SK-N-SH treated with all-trans-retinoic acid at 6 μM for 48 hours (cell line): Measurements from ENCODE around the gene DCUN1D2.
"Not testable (repeated sequence)": the region's sequence is repeated elsewhere in the genome, so short reads cannot be mapped to it uniquely, and the experiment has no call there.

Experiments used
- ATAC-seq: fragments of 200-7000 bp; cut with Tn5 transposase; 3 replicates; pipeline ENCODE4 v1.9.1; 2020; ENCODE audit warnings: mild to moderate bottlenecking, moderate library complexity
- ESRRG ChIP-seq: fragments of 250-450 bp; sonication (Bioruptor Pico); IDR thresholded peaks from 2 replicates; pipeline ENCODE4 v1.6.1; 2021; ENCODE audit warnings: mild to moderate bottlenecking
- ISL1 ChIP-seq: fragments of 250-450 bp; sonication (Bioruptor Pico); IDR thresholded peaks from 2 replicates; pipeline ENCODE4 v2.1.2; 2022; ENCODE audit warnings: mild to moderate bottlenecking, moderate library complexity
- OSR1 ChIP-seq: fragments of 250-450 bp; sonication (Bioruptor Pico); IDR thresholded peaks from 2 replicates; pipeline ENCODE4 v1.8.0; 2022; ENCODE audit warnings: moderate library complexity, mild to moderate bottlenecking, inconsistent platforms
- PPARA ChIP-seq: fragments of 250-450 bp; sonication (Bioruptor Pico); IDR thresholded peaks from 2 replicates; pipeline ENCODE4 v1.5.0; 2020; ENCODE audit warnings: mild to moderate bottlenecking, borderline replicate concordance
- RARB ChIP-seq: fragments of 250-450 bp; sonication (Bioruptor Pico); IDR thresholded peaks from 2 replicates; pipeline ENCODE4 v1.8.0; 2021; ENCODE audit warnings: mild to moderate bottlenecking, moderate library complexity
- SNAI2 ChIP-seq: fragments of 250-450 bp; sonication (Bioruptor Pico); IDR thresholded peaks from 2 replicates; pipeline ENCODE4 v1.5.0; 2020; ENCODE audit warnings: mild to moderate bottlenecking, moderate library complexity
- TCF4 ChIP-seq: fragments of 250-450 bp; sonication (Bioruptor Pico); IDR thresholded peaks from 2 replicates; pipeline ENCODE4 v1.8.0; 2021; ENCODE audit warnings: mild to moderate bottlenecking, moderate library complexity, borderline replicate concordance
- ZC3H10 ChIP-seq: fragments of 250-450 bp; sonication (Bioruptor Pico); IDR thresholded peaks from 2 replicates; pipeline ENCODE4 v1.5.1; 2021; ENCODE audit warnings: mild to moderate bottlenecking, moderate library complexity
- ZFP3 ChIP-seq: fragments of 250-450 bp; sonication (Bioruptor Pico); IDR thresholded peaks from 2 replicates; pipeline ENCODE4 v1.5.0; 2020; ENCODE audit warnings: mild to moderate bottlenecking, moderate library complexity
- ZFP30 ChIP-seq: fragments of 450-650 bp; formaldehyde crosslinking; IDR thresholded peaks from 2 replicates; pipeline ENCODE4 v1.5.0; 2022; ENCODE audit warnings: mild to moderate bottlenecking, moderate library complexity
- ZNF565 ChIP-seq: fragments of 450-650 bp; formaldehyde crosslinking; conservative IDR thresholded peaks from 2 replicates; pipeline ENCODE4 v1.5.0; 2020; ENCODE audit warnings: low read depth, mild to moderate bottlenecking, moderate library complexity
- ZNF70 ChIP-seq: fragments of 450-650 bp; formaldehyde crosslinking; IDR thresholded peaks from 2 replicates; pipeline ENCODE4 v1.5.0; 2020; ENCODE audit warnings: mild to moderate bottlenecking, moderate library complexity
- TF ChIP-seq, protein P1 (sequence below): fragments of 250-450 bp; sonication (Bioruptor Pico); IDR thresholded peaks from 2 replicates; pipeline ENCODE4 v1.5.1; 2021; ENCODE audit warnings: mild to moderate bottlenecking, moderate library complexity
- TF ChIP-seq, protein P2 (sequence below): fragments of 250-450 bp; sonication (Bioruptor Pico); IDR thresholded peaks from 2 replicates; pipeline ENCODE4 v1.8.0; 2020; ENCODE audit warnings: mild to moderate bottlenecking, moderate library complexity, borderline replicate concordance
- TF ChIP-seq, protein P3 (sequence below): fragments of 250-450 bp; sonication (Bioruptor Pico); IDR thresholded peaks from 2 replicates; pipeline ENCODE4 v1.5.1; 2020; ENCODE audit warnings: low read depth, mild to moderate bottlenecking, moderate library complexity

Gene DCUN1D2

DNA sequence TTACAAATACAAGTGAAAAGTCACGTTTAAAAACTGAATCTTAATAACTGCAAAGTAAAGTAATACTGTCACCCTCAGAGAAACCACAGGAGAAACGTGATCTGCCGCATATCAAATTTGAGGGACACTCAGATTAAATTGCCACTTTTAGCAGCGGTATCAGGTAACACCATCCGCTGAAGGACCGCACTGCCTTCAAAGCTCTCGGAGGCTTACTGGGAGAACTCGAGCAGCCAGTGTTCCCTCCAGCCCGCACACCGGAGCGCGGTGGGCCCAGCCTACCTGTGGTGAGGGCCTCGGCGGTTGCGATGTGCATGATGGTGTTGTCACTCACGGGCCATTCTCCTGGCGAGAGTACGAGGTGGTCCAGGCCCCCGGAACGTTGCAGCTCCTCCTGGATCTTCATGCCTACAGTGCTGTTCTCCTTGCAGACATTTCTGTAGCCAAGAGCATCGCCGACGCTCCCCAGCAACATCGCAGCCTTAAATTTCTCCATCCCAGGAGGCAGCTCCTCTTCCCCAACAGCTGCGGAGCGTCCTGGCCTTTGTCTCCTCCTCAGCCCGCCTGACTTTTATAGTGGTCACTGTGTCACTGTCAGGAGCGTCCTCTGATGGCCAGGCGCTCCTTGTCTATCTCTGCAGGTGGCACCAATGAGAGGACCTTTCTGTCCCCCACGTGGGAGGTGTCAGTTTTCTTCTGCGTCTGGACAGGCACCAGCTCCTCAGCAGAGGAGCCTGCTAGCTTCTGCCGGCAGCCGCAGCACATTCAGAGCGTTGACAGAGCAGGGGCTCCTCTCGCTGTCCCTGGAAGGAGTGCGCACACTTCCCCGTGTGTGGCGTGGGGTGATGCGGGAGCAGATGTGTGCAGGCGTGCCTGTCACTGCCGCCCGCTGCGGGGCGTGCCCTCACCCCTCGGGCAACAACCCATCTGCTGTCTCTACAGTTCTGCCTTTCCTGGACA, 37.3 kb downstream of the DCUN1D2 start, which contains the start of gene ADPRHL1:
TSS of gene ADPRHL1 (minus strand) at position 547 of the 960 bp plus-strand sequence. CDS start at position 496, 51 bp downstream.
- TF ChIP-seq, protein P1, sequence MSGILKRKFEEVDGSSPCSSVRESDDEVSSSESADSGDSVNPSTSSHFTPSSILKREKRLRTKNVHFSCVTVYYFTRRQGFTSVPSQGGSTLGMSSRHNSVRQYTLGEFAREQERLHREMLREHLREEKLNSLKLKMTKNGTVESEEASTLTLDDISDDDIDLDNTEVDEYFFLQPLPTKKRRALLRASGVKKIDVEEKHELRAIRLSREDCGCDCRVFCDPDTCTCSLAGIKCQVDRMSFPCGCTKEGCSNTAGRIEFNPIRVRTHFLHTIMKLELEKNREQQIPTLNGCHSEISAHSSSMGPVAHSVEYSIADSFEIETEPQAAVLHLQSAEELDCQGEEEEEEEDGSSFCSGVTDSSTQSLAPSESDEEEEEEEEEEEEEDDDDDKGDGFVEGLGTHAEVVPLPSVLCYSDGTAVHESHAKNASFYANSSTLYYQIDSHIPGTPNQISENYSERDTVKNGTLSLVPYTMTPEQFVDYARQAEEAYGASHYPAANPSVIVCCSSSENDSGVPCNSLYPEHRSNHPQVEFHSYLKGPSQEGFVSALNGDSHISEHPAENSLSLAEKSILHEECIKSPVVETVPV: no peak
- TF ChIP-seq, protein P2, sequence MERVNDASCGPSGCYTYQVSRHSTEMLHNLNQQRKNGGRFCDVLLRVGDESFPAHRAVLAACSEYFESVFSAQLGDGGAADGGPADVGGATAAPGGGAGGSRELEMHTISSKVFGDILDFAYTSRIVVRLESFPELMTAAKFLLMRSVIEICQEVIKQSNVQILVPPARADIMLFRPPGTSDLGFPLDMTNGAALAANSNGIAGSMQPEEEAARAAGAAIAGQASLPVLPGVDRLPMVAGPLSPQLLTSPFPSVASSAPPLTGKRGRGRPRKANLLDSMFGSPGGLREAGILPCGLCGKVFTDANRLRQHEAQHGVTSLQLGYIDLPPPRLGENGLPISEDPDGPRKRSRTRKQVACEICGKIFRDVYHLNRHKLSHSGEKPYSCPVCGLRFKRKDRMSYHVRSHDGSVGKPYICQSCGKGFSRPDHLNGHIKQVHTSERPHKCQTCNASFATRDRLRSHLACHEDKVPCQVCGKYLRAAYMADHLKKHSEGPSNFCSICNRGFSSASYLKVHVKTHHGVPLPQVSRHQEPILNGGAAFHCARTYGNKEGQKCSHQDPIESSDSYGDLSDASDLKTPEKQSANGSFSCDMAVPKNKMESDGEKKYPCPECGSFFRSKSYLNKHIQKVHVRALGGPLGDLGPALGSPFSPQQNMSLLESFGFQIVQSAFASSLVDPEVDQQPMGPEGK (CRISPR knock-in tag): no peak
- no peak for TF ChIP-seq OSR1 (CRISPR knock-in tag)
- TF ChIP-seq ZFP30 (CRISPR knock-in tag): no peak
- no peak for TF ChIP-seq ZFP3 (CRISPR knock-in tag)
- no peak for TF ChIP-seq ISL1
- TF ChIP-seq, protein P3, sequence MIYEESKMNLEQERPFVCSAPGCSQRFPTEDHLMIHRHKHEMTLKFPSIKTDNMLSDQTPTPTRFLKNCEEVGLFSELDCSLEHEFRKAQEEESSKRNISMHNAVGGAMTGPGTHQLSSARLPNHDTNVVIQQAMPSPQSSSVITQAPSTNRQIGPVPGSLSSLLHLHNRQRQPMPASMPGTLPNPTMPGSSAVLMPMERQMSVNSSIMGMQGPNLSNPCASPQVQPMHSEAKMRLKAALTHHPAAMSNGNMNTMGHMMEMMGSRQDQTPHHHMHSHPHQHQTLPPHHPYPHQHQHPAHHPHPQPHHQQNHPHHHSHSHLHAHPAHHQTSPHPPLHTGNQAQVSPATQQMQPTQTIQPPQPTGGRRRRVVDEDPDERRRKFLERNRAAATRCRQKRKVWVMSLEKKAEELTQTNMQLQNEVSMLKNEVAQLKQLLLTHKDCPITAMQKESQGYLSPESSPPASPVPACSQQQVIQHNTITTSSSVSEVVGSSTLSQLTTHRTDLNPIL (CRISPR knock-in tag): no peak
- ATAC-seq: no peak; the same call in 2 of the 3 replicates

DNA sequence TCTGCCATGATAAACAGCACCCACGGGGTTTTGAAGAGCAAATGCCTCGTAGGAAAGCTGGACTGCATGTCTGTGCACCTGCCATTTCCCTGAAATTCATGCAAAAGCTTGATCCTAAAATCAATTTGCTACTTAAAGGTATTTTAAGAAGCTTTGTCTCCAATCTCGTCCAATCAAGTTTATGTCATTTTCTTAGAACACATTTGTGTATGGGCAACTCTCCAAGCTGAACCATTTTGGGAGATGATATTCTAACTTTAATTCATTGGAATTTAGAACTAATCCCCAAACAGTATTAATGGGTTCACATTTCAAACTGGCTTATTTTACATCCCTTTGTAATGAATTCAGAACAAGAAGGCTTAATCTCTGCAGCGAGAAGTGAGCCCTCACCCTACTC, 38.0 kb downstream of the DCUN1D2 start:
- ATAC-seq: no peak
- TF ChIP-seq ZNF70 (CRISPR knock-in tag) (no peak), TCF4 (CRISPR knock-in tag) (no peak), SNAI2 (CRISPR knock-in tag) (no peak), ZFP30 (CRISPR knock-in tag) (no peak), PPARA (no peak), ZC3H10 (CRISPR knock-in tag) (no peak), RARB (CRISPR knock-in tag) (no peak)
- TF ChIP-seq, protein P3 (CRISPR knock-in tag): no peak

DNA sequence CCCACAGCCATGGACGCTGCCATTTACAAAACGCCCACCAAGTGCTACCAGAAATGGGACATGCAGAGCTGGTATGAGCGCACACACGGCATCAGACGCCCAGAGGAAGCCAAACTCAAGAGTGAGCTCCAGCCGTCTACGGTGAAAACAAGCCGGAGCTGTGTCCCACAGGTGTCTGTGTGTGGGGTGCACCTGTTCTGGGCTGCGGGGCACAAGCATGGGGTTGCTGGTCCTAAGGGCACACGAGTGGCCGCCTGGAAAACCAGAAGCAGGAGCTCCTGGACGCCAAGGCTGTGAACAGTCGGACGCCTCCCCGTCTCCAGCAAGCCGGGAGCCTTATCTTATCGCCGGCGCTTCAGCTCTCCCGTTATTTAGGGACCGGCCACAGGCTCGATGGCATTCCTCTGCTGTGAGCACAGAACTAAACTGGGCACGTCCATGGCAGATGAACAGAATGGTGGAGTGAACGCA, 38.5 kb downstream of the DCUN1D2 start:
- TF ChIP-seq, protein P2 (CRISPR knock-in tag): no peak
- no peak for TF ChIP-seq ZNF565 (CRISPR knock-in tag)
- TF ChIP-seq SNAI2 (CRISPR knock-in tag): no peak
- TF ChIP-seq ZFP30 (CRISPR knock-in tag): no peak
- TF ChIP-seq, protein P1: no peak
- TF ChIP-seq TCF4 (CRISPR knock-in tag): no peak
- TF ChIP-seq ESRRG: no peak
- TF ChIP-seq, all 23 proteins: peak for 0
- no peak for ATAC-seq

DNA sequence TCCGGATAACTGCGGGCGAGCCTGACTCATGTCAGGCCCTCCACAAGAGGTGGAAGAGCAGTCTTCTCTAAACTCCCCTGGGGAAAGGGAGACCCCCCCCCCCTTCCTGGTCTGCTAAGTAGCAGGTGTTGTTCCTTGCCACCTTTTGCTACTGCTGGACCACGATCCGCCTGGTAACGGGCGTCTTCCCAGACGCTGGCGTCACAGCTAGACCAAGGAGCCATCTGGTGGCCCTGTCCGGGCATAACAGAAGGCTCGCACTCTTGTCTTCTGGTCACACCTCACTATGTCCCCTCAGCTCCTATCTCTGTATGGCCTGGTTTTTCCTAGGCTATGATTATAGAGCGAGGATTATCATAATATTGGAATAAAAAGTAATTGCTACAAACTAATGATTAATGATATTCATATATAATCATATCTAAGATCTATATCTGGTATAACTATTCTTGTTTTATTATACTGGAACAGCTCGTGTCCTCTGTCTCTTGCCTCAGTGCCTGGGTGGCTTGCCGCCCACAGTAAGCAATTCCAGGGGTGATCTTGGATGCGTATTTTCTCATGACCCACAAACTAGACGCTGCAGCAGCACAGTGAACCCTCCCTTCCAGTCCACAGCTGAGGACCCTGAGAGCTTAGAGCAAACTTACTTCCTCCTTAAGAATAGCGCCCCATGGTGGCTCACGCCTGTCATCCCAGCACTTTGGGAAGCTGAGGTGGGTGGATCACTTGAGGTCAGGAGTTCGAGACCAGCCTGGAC, 39.5 kb downstream of the DCUN1D2 start:
- ATAC-seq: 0 out of 3 replicates have a peak, but pooled peaks have one; percentile 21

DNA sequence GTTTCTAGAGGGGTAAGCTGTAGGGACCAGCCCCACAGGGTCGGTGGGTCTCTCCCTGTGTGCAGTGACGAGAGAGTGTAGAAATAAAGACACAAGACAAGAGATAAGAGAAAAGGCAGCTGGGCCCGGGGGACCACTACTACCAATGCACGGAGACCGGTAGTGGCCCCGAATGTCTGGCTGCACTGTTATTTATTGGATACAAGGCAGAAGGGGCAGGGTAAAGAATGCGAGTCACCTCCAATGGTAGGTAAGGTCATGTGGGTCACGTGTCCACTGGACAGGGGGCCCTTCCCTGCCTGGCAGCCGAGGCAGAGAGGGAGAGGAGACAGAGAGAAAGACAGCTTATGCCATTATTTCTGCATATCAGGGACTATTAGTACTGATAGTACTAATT, 40.2 kb downstream of the DCUN1D2 start:
- ATAC-seq: not testable (repeated sequence)
